ENCODE results near the gene ZKSCAN4.

The ZKSCAN4 gene

GRCh38 chr6:28209753-28210535, 42.1 kb downstream of the ZKSCAN4 start:
- H3K36me3 ChIP-seq: no peaks in the 10 kb centered on the region; a peak in 1 of 22 replicates
- peaks cover 0 to 15% (median 3%) of the 10 kb centered on the region in 10 experiments; a peak in 5 of 20 replicates for H3K4me1 ChIP-seq
- H3K4me2 ChIP-seq: no peak overlapping the region
- no peak for TF ChIP-seq Cebpa-rat (IDR thresholded peaks at IDR 0.05)
- peaks cover 21 to 45% (median 35%) of the 10 kb centered on the region in 11 experiments for H3K9me3 ChIP-seq (replicated peaks in 1 of 11)
- no peak overlapping the region for H3K9ac ChIP-seq
- peaks cover 59 to 76% (median 64%) of the 10 kb centered on the region in 11 experiments for H3K27me3 ChIP-seq
- no peak overlapping the region for H3K27ac ChIP-seq
- no peaks in the 10 kb centered on the region for H4K20me1 ChIP-seq
- no peak overlapping the region for H3K4me3 ChIP-seq

DNA sequence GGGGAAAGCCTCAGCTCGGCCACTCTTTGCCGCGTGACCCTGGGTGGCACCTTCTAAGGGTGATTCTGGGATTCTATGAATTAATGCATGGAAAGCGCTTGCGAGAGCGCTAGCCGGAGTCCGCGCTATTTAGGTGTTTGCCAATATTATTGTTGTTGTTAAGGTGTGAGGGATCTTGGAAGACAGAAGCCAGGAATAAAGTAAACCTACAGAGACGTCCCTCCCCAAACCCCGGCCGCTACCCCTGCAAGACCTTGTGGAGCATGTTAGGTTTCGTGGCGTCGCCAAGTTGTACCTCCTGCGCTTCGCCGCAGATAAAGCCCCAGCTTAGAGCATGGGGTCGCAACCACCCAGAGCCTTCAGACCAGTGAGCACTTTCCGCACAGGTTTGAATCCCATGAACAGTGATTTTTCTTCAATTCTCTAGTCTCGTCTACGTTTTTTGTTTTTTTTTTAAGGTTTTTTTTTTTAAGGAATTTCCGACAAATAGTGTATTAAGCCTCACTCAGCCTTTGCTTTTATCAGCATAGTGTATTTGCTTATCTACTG, 43.9 kb downstream of the ZKSCAN4 start:
- Histone ChIP-seq H3K36me3 (no peaks in the 10 kb centered on the region; a peak in 1 of 22 replicates), H3K9ac (no peak overlapping the region), H3K9me3 (replicated peaks in 1 of 11) (peaks cover 31 to 58% (median 45%) of the 10 kb centered on the region in 11 experiments), H3K4me1 (peaks cover 0 to 15% (median 3%) of the 10 kb centered on the region in 10 experiments; a peak in 5 of 20 replicates), H3K4me2 (no peak overlapping the region), H3K27me3 (peaks cover 41 to 59% (median 47%) of the 10 kb centered on the region in 11 experiments), H4K20me1 (no peaks in the 10 kb centered on the region), H3K4me3 (no peak overlapping the region), H3K27ac (no peak overlapping the region)
- no peak for TF ChIP-seq Cebpa-rat (IDR thresholded peaks at IDR 0.05)

DNA sequence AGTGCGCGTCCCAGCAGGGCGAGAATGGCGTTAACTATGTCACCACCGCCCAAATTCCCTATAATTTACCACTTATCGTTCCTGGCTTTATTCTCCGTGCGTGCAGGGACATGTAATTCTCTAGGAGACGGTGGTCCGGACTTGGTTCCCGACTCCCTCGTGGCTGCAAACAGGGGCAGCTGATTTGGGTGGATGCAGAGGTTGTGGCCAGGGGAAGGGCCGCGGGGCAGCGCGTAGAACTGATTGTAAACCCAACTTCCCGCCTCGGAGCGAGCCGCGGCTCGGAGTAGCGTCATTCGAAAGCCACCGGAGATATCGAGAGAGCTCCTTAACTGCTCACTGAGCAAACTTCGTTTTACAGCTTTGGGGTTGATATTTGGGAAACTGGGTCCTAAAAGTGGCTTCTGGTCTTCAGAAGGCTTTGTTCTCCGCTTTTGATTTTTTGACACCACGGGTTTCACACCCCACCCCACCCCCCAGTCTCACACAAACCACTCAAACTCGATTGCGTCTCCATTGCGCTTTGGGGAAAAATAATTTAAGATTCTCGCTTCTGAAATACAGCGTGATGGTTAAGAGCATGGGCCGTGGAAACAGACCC, 44.5 kb downstream of the ZKSCAN4 start:
- no peak overlapping the region for H3K9ac ChIP-seq
- peaks cover 35 to 61% (median 44%) of the 10 kb centered on the region in 11 experiments for H3K9me3 ChIP-seq (replicated peaks in 1 of 11)
- peaks cover 0 to 16% (median 3%) of the 10 kb centered on the region in 10 experiments; a peak in 16 of 20 replicates for H3K4me1 ChIP-seq
- TF ChIP-seq Cebpa-rat (IDR thresholded peaks at IDR 0.05): no peak
- H4K20me1 ChIP-seq: no peaks in the 10 kb centered on the region
- no peak overlapping the region for H3K4me3 ChIP-seq
- H3K36me3 ChIP-seq: no peaks in the 10 kb centered on the region; a peak in 1 of 22 replicates
- H3K27ac ChIP-seq: no peak overlapping the region
- peaks cover 36 to 53% (median 41%) of the 10 kb centered on the region in 11 experiments for H3K27me3 ChIP-seq
- no peak overlapping the region for H3K4me2 ChIP-seq

DNA sequence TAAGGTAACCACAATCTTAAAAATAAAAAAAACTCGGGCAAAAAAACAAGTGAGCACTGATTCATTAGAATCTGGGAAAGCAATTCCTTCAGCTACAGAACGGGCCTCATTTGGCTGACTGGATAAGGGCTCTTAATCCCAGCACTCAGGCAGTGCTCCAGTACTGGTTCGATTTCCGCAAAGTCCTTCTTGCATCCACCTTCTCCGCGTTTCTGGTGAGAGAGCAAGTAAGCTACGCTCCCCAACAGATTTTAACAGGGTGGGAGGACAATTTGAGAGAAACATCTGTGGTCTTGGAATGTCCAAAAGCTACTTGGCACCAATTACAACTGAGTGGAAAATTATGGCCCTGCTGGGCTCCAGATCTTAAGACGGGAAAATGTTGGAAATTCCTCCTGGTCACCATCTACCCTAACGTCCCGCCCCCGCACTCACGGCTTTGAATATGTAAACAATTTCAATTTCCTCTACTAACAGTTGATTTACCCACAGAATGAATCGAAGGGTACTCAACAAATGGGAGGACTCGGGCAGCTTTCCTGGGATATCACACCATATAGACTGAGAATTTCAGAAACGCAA, 45.0 kb downstream of the ZKSCAN4 start:
- peaks cover 30 to 47% (median 35%) of the 10 kb centered on the region in 11 experiments for H3K27me3 ChIP-seq

DNA sequence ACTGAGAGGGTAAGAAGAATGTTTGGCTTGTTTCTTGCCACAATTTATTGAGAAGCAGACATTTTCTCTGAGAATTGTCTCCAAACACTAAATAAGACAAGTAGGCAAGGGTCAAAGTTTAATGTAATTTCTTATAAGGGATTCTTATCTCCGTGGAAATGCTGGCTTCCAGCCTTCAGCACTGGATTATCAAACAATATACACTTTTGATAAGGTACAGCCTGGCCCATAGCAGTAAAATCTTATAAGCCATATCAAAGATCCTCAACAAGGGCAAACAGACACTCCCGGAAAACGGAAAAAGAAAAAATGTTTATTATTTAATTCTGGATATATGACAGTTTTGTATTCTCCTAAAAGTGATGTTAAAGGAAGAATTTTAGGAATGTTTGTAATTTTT, 45.5 kb downstream of the ZKSCAN4 start:
- no peaks in the 10 kb centered on the region for H4K20me1 ChIP-seq
- peaks cover 0 to 21% (median 10%) of the 10 kb centered on the region in 10 experiments; a peak in 16 of 20 replicates for H3K4me1 ChIP-seq
- H3K36me3 ChIP-seq: no peaks in the 10 kb centered on the region; a peak in 1 of 22 replicates
- H3K9me3 ChIP-seq (replicated peaks in 1 of 11): peaks cover 26 to 61% (median 37%) of the 10 kb centered on the region in 11 experiments
- no peak overlapping the region for H3K9ac ChIP-seq
- H3K4me3 ChIP-seq: no peak overlapping the region
- no peak for TF ChIP-seq Cebpa-rat (IDR thresholded peaks at IDR 0.05)
- no peak overlapping the region for H3K27ac ChIP-seq
- H3K27me3 ChIP-seq: peaks cover 25 to 42% (median 30%) of the 10 kb centered on the region in 11 experiments
- H3K4me2 ChIP-seq: no peak overlapping the region

More for the DNA sequence above, 45.0 kb downstream of the ZKSCAN4 start:
- Histone ChIP-seq H3K4me3 (no peak overlapping the region), H3K4me2 (no peak overlapping the region), H3K4me1 (peaks cover 0 to 17% (median 8%) of the 10 kb centered on the region in 10 experiments; a peak in 16 of 20 replicates), H3K9me3 (replicated peaks in 1 of 11) (peaks cover 31 to 61% (median 38%) of the 10 kb centered on the region in 11 experiments), H3K27ac (no peak overlapping the region), H4K20me1 (no peaks in the 10 kb centered on the region), H3K9ac (no peak overlapping the region), H3K36me3 (no peaks in the 10 kb centered on the region; a peak in 1 of 22 replicates)
- TF ChIP-seq Cebpa-rat (IDR thresholded peaks at IDR 0.05): no peak

DNA sequence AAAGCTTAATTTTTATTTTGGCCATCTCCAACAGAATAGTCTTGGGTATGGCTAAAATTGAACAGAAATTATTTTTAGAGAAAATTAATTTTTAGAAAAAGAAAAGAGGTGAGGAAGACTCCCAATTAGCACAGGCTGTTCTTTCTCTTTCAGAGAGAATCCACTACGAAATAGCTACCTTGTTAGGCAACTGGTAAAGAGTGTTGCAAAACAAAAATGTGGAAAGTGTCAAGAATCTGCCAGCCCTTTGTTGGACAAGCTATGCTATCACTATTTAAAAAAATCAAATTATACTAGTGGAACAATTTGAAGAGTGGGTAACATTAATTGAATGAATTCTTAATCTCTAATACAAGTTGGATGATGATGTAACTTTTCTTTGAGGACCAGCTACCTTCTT, 46.2 kb downstream of the ZKSCAN4 start:
- TF ChIP-seq Cebpa-rat (IDR thresholded peaks at IDR 0.05): no peak
- no peaks in the 10 kb centered on the region; a peak in 1 of 22 replicates for H3K36me3 ChIP-seq
- no peak overlapping the region for H3K4me3 ChIP-seq
- H3K27ac ChIP-seq: no peak overlapping the region
- H3K27me3 ChIP-seq: peaks cover 18 to 36% (median 24%) of the 10 kb centered on the region in 11 experiments
- H3K9me3 ChIP-seq (replicated peaks in 1 of 11): peaks cover 26 to 58% (median 37%) of the 10 kb centered on the region in 11 experiments
- no peak overlapping the region for H3K9ac ChIP-seq
- no peaks in the 10 kb centered on the region for H4K20me1 ChIP-seq
- no peak overlapping the region for H3K4me2 ChIP-seq
- H3K4me1 ChIP-seq: peaks cover 0 to 21% (median 10%) of the 10 kb centered on the region in 10 experiments; a peak in 16 of 20 replicates

GRCh38 chr6:28203201-28203600, 48.9 kb downstream of the ZKSCAN4 start:
- no peak for TF ChIP-seq Cebpa-rat (IDR thresholded peaks at IDR 0.05)

GRCh38 chr6:28200020-28200419, 52.0 kb downstream of the ZKSCAN4 start:
- H3K9ac ChIP-seq: no peak overlapping the region
- H3K27ac ChIP-seq: no peak overlapping the region
- TF ChIP-seq Cebpa-rat (IDR thresholded peaks at IDR 0.05): no peak
- peaks cover 50 to 76% (median 59%) of the 10 kb centered on the region in 11 experiments for H3K9me3 ChIP-seq (replicated peaks in 1 of 11)
- no peaks in the 10 kb centered on the region for H4K20me1 ChIP-seq
- H3K4me1 ChIP-seq: peaks cover 0 to 17% (median 10%) of the 10 kb centered on the region in 10 experiments; a peak in 16 of 20 replicates
- H3K4me3 ChIP-seq: no peak overlapping the region
- no peaks in the 10 kb centered on the region for H3K27me3 ChIP-seq
- H3K4me2 ChIP-seq: no peak overlapping the region
- H3K36me3 ChIP-seq: 0 out of 22 replicates have a peak, but pooled peaks cover 0 to 3% (median 0%) of the 10 kb centered on the region in 11 experiments

More at GRCh38 chr6:28203201-28203600, 48.9 kb downstream of the ZKSCAN4 start:
- Histone ChIP-seq H3K4me2 (peak overlapping the region in 1 of 11 experiments; percentile 76; a peak in 3 of 22 replicates), H3K9me3 (replicated peaks in 1 of 11) (peaks cover 38 to 75% (median 42%) of the 10 kb centered on the region in 11 experiments), H4K20me1 (no peaks in the 10 kb centered on the region), H3K27ac (no peak overlapping the region), H3K9ac (no peak overlapping the region), H3K36me3 (no peaks in the 10 kb centered on the region; a peak in 1 of 22 replicates), H3K4me1 (peaks cover 0 to 17% (median 10%) of the 10 kb centered on the region in 10 experiments; a peak in 16 of 20 replicates), H3K27me3 (peaks cover 5 to 19% (median 10%) of the 10 kb centered on the region in 11 experiments; a peak in 19 of 22 replicates), H3K4me3 (no peak overlapping the region; a peak in 1 of 20 replicates)

Data from BLaER1 treated with 17β-estradiol and CSF1 and Interleukin-3, amounts not matched to agents 10 nM and 100 nM (cell line).